22Rv1 (cell line): ENCODE results near the gene TMBIM4.

ENCODE experiments used
- CTCF ChIP-seq: fragments of 450-650 bp; IDR thresholded peaks from 2 replicates; pipeline ENCODE4 v1.5.1; 2017; ENCODE audit warnings: mild to moderate bottlenecking
- ZFX ChIP-seq: fragments of 450-650 bp; IDR thresholded peaks from 2 replicates; pipeline ENCODE4 v1.6.1; 2017; ENCODE audit warnings: antibody characterized with exemption, borderline replicate concordance

- no peak for TF ChIP-seq CTCF
- TF ChIP-seq ZFX, result no peak
Observed at GRCh38 chr12:66197495-66197921, 27.7 kb upstream of the TMBIM4 start.
